T-helper 2 cell treated with Interferon-gamma antibody and Interleukin-4, amounts not matched to agents 100 ng/mL and 5 ng/mL, for 36 hours (primary cell): ENCODE results near the gene DNAH14. TPM values are rescaled to one million over a fixed set of nuclear protein-coding genes. Genes with fewer than 3 reads are reported as not detected.
"Not testable (repeated sequence)": the region's sequence is repeated elsewhere in the genome, so short reads cannot be mapped to it uniquely, and the experiment has no call there.

Source experiments
- intact Hi-C: fragments of 100-400 bp; cut with micrococcal nuclease; formaldehyde crosslinking; loops from one replicate; pipeline ENCODE4 v1.15.1; 2023
- total RNA-seq: library from RNA; stranded (reverse); gene quantifications from 2 replicates; pipeline ENCODE4 v1.2.3, GENCODE V29; 2022

DNAH14 gene
- total RNA-seq, 1 donor from 2014 or later = 1.6 TPM

DNA sequence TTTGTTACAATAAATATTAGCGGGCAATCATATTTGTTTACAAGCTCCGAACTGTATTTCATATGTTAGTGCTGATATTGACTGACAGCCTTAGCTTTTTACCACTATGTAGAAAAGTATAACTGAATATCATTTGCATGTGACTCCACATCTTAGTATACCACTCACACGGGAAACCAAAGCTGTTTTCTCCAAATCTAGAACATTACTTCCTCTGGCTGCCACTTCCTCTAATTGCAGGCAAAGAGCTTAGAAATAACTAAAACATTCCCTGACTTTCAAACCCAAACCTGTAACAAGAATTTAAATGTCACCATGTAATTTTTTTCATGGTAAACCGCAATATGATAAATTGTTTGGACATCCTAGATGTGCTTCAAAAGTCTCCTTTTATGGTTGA is 323.7 kb downstream of the DNAH14 start:
- intact Hi-C loops = no loop called here

DNA sequence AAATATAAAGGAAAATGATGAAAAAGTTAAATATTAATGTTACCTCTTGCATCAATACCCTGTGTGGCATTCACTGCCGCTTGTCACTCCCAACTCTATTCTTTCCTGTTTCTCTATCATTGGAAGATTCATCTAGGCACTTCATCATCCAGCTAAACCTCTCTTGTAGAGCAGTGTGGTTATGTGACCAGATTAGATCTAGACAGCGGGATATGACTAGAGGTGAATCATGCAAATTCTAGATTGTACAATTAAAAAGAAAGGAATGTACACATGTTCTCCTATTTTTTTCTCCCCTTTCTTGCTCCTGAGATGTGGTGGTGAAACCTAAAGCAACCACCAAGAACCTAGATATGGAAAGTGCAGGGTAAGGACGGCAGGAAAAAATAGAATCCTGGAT is 324.3 kb downstream of the DNAH14 start:
- intact Hi-C loops = no loop called here

DNA sequence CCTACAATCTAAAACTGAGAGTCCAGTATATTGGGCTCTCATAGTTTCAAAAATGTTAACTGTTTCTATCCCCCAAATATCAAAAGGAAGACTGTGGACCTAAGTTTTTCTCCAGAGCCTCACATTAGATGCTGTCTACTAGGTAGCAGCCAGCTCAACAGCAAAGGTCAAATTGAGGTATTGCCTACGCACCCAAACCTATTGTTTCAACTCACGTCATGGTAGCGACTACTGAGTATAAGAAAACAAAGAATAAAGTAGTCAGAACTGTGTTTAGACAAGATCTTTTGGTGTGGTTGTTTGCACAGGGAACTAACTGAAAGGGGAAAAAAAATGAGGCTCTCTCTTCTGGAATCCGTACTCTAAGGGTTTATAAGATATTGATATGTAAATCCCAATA is 325.2 kb downstream of the DNAH14 start:
- intact Hi-C loops = no loop called here

DNA sequence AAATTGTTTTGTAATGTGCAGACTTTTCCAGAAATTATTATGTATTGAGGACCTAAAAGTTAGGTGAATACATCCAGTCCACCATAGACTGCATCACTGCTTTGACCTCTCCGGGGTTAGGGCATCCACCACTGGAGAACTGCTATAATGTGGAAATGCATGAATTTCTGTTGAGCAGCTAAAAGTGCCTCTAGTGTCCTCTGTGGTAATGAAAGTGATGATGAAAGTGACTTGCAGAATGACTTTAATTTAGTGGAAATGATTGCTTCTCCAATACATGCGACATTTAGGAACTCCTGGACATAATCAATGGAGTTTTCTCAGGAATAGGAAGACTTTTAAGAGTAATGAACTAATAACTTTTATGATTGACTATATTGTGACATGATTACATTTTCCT is 327.6 kb downstream of the DNAH14 start:
- intact Hi-C loops = no loop called here

DNA sequence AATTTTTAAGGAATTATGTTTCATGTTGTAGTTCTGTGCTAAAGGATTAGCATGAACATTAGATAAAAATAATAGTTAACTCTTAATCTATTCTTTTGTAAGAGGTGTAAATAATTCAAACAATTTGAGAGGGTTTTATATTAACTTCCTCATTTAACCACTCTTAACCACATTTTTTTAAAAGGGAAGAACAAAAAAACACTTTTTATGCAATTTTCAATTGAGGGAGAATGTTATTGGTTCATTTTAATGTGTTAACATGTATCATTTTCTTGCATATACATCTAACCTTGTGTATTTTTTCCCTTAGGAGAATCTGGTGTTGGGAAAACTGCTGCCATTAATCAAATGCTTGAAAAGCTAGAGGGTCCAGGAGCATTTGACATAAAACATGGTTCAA is 329.3 kb downstream of the DNAH14 start:
- intact Hi-C loops = no loop called here

DNA sequence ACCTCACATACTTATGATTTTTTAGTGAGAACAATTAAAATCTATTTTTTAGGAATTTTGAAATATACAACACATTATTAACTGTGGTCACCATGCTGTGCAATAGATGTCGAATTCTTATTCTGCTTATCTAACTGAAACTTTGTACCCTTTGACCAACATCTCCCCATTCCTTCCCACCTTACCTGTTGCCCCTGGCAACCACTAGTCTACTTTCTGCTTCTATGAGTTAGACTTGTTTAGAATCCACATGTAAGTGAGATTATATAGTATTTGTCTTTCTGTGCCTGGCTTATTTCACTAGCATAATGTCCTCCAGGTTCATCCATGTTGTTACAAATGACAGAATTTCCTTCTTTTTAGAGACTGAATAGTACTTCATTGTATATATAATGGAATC is 330.1 kb downstream of the DNAH14 start:
- intact Hi-C loops = no loop called here

DNA sequence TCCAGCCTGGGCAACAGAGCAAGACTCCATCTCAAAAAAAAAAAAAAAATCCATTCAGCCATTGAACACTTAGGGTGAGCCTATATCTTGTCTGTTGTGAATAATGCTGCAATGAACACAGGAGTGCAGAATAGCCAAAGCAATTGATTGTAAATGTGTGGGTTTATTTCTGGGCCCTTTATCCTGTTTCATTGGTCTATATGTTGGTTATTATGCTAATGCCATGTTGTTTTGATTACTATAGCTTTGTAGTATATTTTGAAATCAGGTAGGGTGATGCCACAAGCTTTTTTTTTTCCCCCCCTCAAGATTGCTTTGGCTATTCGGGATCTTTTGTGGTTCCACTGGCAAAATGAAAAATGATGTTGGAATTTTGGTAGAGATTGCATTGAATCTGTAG is 330.8 kb downstream of the DNAH14 start:
- intact Hi-C loops = no loop called here

DNA sequence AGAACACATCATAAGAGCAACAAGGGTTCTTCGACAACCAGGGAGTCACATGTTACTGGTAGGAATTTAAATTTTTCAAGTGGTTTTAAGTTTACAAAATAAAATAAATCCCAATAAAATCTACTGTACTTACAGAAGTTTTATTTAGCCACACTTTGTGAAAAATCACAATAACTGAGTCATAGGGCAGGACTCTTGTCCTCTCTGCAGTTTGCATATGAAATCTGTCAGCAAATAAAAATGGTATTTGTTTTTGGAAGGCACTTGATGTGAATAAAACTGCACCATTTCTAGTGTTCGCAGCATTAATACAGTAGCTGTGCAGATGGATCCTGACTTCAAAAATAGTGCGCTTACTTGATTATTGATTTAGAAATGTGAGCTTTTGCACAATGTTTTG is 348.0 kb downstream of the DNAH14 start:
- intact Hi-C loops = no loop called here

DNA sequence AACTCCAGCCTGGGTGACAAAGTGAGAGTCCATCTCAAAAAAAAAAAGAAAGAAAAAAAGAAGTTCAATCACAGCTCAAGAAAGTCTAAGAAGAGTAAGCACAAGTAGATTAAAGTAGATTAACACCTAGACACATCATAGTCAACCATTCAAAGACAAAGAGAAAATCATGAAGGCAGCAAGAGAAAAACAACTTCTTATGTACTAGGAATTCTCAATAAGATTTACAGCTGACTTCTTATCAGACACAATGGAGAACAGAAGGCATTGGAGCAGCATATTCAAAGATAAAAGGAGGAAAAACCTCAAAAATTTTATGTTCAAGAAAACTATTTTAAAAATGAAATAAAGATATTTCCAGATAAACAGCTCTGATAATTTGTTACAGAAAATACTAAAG is 351.1 kb downstream of the DNAH14 start:
- intact Hi-C loops = no loop called here

DNA sequence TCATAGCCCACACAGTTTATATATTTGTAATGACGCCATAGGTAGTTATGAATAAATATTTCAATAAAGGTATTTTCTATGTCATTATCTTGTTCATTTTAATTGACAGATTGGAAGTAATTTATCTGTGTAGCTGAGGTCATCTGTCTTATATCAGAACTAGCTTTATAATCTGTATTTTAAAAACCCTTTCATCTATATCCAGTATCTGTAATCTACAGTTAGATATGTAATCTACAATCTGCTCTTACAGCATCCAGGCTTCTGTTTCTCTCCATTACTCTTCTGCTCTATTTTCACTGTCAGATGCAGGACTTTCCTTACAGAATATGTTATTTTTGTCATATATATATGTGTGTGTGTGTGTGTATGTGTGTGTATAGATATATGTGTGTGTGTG is 360.8 kb downstream of the DNAH14 start:
- intact Hi-C loops = no loop called here

DNA sequence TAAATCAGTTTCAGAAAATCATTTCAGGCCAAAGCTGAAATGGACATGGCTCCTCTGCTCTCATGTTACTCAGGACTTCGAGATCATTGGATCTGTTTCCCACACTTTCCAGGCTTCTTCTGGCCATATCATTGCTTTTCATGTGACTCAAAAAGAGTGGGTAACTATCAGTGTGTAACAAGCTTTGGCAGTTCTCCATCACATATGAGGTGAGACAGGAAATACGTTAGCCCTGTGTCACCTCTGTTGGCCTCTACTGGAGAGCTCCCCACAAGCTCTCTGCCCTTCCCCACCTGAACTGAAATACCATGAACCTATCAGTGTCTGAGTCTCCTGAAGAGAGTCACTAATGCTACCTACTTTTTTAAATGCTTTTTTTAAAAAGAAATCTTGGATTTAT is 370.1 kb downstream of the DNAH14 start:
- intact Hi-C loops = no loop called here

DNA sequence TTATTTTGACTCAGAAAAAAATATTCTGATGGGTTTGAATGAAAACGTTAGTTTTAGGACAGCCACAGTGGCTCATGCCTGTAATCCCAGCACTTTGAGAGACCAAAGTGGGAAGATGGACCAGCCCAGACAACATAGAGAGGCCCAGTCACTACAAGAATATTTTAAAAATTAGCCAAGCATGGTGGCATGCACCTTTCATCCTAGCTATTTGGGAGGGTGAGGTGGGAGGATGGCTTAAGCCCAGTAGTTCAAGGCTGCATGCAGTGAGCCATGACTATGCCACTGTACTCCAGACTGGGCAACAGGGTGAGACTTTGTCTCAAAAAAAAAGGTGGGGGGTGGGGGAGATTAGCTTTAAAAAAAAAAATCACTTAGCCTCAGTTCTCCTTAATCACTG is 370.9 kb downstream of the DNAH14 start:
- intact Hi-C loops = no loop called here

DNA sequence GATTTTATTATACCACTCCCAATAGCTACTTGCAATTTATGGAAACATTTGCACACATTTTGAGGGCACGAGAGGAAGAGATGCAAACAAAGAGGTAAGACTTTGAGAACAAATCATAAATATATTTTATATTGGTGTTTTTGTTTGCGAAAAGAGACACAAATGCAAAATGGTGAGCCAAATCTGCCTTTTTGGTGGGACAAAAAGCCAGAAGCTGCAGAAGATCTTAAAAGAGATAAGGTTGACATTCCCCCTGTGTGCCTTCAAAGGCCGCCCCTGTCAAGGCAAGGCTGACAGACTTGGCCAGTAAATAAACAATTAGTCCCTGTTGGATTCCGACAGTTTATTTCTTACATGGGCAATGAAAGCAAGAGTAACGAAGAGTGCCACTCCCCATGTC is 375.5 kb downstream of the DNAH14 start:
- intact Hi-C loops = no loop called here

DNA sequence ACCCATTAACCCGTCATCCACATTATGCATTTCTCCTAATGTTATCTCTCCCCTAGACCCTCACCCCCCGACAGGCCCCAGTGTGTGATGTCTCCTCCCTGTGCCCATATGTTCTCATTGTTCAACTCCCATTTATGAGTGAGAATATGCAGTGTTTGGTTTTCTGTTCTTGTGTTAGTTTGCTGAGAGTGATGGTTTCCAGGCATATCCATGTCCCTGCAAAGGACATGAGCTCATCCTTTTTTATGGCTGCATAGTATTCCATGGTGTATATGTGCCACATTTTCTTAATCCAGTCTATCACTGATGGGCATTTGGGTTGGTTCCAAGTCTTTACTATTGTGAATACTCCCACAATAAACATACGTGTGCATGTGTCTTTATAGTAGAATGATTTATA is 381.1 kb downstream of the DNAH14 start:
- intact Hi-C loops = not testable (repeated sequence)

DNA sequence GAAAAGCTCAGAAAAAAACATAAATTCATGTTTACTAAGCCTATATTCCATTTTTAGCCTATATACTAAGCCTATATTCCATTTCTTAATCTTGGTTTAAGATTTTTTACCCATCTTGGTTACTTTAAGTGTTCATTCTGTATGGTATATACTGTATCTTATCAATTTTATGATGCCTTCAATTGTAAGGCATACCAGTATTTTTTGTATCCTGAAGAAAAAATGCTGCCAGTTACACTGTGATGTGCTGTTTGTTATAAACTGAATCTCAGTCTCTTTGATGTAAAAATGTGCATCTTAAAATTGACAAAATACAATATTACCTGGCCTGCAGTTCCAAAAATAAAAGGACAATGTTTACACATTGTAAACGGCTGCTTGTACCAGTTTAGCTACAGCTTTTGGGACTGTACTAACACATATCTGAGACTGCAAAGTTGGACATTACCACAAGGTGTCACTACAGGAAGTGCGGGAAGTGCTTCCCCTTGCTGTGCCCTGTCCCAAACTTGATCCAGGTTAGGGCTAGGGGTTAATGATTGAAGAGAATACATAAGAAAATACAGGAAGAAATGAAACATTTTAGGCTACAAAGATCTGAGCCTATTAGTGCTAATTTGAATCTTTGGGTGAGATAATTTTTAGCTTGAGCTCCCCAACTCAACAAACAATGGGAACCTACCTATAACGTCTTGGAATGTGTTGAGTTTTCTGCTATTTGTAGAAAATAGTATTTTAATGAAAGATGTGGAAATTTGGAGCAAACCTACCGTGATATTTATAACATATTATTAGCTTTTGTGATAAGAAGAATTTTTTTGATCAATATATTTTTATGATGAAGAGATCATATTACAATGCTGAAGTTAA is 389.5 kb downstream of the DNAH14 start:
- intact Hi-C loops = loop anchor here (5.0 kb wide), 1 partner anchor 658 kb away; no protein-coding TSS in a partner anchor

DNA sequence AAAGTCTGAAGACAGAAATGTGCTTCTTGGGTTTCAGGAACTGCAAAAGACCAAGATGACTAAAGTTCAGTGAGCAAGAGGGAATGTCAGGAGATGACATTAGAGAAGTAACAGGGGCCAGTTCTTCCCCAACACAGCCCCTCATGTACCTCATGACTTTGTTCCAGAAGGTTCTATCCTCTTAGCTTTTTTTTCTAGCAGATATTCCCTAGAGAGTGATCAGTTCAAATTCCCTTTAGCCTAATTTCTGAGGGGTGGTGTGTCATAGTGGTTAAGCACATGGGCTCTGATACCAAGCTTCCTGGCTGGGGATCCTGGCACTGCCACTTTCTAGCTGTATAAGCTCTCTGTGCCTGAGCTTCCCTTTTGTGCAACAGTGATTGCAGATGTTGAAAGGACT is 390.4 kb downstream of the DNAH14 start:
- intact Hi-C loops = loop anchor here (5.0 kb wide), 1 partner anchor 657 kb away; no protein-coding TSS in a partner anchor

DNA sequence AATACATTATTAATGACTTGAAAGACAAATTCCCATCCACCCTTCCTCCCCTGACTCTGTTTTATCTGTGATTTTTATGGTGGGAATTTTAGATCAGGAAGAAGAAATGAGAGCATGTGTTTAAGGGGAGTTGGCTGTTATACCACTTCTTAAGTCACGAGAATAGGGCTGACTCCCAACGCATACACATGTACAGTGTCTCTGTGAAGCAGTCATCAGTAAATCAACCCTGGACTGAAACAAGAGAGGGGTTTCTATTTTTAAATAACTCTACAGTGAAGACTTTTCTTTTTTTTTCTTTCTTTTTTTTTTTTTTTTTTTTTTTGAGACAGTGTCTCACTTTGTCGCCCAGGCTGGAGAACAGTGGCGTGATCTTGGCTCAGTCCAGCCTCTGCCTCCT is 392.3 kb downstream of the DNAH14 start:
- intact Hi-C loops = no loop called here

DNA sequence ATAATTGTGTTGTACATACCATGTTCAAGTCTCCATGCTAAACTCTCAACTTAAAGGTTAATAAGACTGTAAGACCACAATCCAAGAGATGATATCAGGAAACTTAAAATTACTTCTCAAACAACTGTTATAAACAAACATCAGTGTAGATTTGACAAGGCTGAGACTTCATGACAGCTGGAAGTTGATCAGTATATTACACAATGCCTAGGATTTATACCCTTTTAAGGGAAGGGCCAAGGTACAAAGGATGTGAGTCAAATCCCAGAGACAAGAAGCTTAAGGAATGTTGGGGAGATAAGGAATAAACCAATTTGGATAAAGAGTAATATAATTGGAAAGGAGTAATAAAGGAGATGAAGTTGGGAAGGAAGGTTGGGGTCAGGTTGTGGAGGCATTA is 399.6 kb downstream of the DNAH14 start:
- intact Hi-C loops = no loop called here

DNA sequence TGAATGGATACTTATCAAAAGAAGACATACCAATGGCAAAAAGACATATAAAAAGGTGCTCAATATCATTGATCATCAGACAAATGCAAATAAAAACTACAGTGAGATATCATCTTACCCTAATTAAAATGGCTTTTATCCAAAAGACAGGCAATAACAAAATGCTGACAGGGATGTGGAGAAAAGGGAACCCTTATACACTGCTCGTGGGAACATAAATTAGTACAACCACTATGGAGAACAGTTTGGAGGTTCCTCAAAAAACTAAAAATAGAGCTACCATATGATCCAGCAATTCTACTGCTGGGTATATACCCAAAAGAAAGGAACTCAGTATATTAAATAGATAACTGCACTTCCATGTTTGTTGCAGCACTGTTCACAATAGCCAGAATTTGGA is 400.5 kb downstream of the DNAH14 start:
- intact Hi-C loops = not testable (repeated sequence)

DNA sequence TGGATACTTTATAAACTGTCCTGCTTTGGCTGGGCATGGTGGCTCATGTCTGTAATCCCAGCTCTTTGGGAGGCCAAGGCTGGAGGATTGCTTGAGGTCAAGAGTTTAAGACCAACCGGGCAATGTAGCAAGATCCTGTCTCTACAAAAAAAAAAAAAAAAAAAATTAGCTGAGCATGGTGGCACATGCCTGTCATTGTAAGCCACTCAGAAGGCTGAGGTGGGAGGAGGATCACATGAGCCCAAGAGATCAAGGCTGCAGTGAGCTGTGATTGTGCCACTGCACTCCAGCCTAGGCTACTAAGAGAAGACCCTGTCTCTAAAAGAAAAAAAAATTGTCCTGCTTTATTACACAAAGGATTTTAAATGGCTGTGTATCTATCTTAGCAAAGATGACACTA is 403.2 kb downstream of the DNAH14 start:
- intact Hi-C loops = no loop called here

DNA sequence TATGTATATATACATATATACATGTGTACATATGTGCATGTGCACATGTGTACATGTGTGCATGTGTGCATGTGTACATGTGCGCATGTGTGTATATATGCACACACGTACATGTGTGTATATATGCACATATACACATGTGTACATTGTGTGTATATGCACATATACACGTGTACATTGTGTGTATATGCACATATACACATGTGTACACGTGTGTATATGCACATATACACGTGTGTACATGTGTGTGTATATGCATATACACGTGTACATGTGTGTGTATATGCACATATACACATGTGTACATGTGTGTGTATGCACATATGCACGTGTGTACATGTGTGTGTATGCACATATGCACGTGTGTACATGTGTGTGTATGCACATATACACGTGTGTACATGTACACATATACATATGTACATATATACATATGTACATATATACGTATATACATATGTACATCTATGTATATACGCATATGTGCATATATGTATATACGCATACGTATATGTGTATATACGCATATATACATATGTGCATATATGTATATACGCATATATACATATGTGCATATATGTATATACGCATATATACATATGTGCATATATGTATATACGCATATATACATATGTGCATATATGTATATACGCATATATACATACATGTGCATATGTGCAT is 405.8 kb downstream of the DNAH14 start:
- intact Hi-C loops = not testable (repeated sequence)

DNA sequence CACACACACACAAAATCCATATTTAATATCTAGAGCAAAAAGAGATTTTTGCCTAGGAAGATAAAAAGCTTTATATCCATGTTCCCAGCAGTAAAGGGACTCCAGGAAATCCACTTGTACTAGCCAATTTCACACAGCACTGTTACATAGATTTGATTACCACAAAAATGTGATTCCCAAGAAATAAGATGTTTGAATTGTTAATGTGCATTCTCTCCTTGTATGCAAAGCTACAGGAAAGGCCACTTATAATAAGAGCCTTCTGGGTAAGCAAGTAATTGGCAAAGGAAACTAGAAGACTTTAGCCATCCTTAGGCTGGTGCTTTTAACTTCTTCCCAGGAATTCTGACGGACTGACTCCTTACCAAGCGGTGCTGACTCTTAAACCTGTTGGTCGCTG is 409.1 kb downstream of the DNAH14 start:
- intact Hi-C loops = no loop called here

DNA sequence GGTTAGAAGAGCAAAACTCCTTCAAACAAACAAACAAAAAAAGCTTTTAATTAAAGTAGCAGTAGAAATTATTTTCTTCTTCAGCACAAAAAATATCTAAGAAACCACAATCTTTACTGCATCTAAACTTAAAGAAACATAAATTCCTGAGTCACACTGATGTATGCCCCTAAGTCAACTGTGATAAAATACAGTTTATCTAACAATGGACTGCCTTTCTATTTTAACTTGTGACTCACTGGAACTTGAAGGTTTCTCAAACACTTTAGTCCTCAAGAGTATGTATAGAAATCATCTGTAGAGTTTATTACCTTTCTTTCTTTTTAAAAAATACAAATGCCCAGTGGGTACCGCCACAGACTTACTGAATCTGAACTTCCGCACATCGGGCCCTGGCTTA is 412.2 kb downstream of the DNAH14 start:
- intact Hi-C loops = no loop called here
